Neural cell (in vitro differentiated cells): ENCODE results near the gene PDGFB.

Source experiments
- EP300 ChIP-seq: fragments of 450-650 bp; conservative IDR thresholded peaks from 2 replicates; pipeline ENCODE4 v1.6.1; 2014; ENCODE audit warnings: antibody characterized with exemption, mild to moderate bottlenecking, moderate library complexity; ENCODE audit not compliant: poor library complexity, severe bottlenecking
- EZH2 ChIP-seq: fragments of 200-600, 300-800 bp; shearing (Covaris generic), sonication (generic); IDR thresholded peaks from 2 replicates; pipeline ENCODE4 v1.6.1; 2014; ENCODE audit warnings: antibody characterized with exemption, low read length, borderline replicate concordance, mild to moderate bottlenecking; ENCODE audit not compliant: insufficient read depth, poor library complexity, severe bottlenecking
- POLR2AphosphoS5 ChIP-seq: IDR thresholded peaks from 2 replicates; pipeline ENCODE4 v1.6.1; 2012
- RAD21 ChIP-seq: fragments of 450-650 bp; conservative IDR thresholded peaks from 2 replicates; pipeline ENCODE4 v1.6.1; 2014; ENCODE audit warnings: antibody characterized with exemption, mild to moderate bottlenecking, moderate library complexity
- SMC3 ChIP-seq: fragments of 450-650 bp; conservative IDR thresholded peaks from 2 replicates; pipeline ENCODE4 v1.6.1; 2014; ENCODE audit warnings: antibody characterized with exemption, mild to moderate bottlenecking, moderate library complexity; ENCODE audit not compliant: poor library complexity
- TAF1 ChIP-seq: IDR thresholded peaks from 2 replicates; pipeline ENCODE4 v1.6.1; 2012; ENCODE audit warnings: low read depth
- TF ChIP-seq, protein P1 (sequence below): fragments of 450-650 bp; IDR thresholded peaks from 2 replicates; pipeline ENCODE4 v1.5.1; 2014; ENCODE audit warnings: antibody characterized with exemption, mild to moderate bottlenecking, moderate library complexity; ENCODE audit not compliant: poor library complexity, severe bottlenecking
- TF ChIP-seq, protein P2 (sequence below): IDR thresholded peaks from 2 replicates; pipeline ENCODE4 v1.6.1; 2012; ENCODE audit warnings: borderline replicate concordance

DNA sequence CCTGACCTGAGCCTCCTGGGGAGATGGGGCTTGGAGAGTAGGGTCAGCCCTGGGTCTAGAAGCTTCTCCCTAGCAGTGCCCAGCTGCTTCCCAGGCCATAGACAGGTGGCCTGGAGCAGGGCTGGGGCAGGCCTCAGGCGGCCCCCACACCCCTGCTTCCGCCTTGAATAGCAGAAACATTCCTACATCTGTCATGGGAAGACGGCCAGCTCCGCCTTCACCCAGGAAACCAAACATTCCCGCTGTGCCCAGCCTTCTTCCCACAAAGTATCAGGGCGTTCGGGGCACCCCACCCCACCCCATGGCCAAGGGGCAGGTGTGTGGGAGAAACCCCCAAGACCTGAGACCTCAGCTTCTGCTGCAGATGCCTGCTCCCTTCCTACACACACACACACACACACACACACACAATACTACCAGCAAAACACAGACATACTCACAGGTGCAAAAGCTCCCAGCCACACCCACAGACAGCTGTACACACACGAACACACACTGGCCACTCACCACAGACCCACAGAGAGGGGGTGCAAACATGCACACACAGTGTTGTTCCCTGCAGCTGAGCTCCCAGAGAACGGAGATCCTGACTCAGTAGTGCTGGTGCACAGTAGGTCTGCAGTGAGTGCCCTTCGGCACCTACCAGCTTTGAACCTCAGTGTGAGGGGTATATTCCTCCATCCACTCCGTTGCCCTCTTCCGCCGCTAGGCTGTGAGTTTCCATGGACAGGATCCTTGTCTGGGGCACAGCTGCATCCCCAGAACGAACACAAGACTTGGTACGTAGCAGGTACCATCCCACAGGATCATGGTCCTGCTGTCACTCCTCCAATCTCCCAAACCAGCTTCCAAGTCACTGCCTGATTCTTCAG lies 37.4 kb downstream of the PDGFB start:
- TF ChIP-seq, protein P1, sequence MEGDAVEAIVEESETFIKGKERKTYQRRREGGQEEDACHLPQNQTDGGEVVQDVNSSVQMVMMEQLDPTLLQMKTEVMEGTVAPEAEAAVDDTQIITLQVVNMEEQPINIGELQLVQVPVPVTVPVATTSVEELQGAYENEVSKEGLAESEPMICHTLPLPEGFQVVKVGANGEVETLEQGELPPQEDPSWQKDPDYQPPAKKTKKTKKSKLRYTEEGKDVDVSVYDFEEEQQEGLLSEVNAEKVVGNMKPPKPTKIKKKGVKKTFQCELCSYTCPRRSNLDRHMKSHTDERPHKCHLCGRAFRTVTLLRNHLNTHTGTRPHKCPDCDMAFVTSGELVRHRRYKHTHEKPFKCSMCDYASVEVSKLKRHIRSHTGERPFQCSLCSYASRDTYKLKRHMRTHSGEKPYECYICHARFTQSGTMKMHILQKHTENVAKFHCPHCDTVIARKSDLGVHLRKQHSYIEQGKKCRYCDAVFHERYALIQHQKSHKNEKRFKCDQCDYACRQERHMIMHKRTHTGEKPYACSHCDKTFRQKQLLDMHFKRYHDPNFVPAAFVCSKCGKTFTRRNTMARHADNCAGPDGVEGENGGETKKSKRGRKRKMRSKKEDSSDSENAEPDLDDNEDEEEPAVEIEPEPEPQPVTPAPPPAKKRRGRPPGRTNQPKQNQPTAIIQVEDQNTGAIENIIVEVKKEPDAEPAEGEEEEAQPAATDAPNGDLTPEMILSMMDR: no peak
- TF ChIP-seq SMC3 (no peak), POLR2AphosphoS5 (no peak), TAF1 (no peak), EZH2 (no peak), EP300 (no peak), RAD21 (no peak)
- TF ChIP-seq, protein P2, sequence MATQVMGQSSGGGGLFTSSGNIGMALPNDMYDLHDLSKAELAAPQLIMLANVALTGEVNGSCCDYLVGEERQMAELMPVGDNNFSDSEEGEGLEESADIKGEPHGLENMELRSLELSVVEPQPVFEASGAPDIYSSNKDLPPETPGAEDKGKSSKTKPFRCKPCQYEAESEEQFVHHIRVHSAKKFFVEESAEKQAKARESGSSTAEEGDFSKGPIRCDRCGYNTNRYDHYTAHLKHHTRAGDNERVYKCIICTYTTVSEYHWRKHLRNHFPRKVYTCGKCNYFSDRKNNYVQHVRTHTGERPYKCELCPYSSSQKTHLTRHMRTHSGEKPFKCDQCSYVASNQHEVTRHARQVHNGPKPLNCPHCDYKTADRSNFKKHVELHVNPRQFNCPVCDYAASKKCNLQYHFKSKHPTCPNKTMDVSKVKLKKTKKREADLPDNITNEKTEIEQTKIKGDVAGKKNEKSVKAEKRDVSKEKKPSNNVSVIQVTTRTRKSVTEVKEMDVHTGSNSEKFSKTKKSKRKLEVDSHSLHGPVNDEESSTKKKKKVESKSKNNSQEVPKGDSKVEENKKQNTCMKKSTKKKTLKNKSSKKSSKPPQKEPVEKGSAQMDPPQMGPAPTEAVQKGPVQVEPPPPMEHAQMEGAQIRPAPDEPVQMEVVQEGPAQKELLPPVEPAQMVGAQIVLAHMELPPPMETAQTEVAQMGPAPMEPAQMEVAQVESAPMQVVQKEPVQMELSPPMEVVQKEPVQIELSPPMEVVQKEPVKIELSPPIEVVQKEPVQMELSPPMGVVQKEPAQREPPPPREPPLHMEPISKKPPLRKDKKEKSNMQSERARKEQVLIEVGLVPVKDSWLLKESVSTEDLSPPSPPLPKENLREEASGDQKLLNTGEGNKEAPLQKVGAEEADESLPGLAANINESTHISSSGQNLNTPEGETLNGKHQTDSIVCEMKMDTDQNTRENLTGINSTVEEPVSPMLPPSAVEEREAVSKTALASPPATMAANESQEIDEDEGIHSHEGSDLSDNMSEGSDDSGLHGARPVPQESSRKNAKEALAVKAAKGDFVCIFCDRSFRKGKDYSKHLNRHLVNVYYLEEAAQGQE: no peak
